Measurements from ENCODE around the gene IFT122. TPM values are rescaled to one million over a fixed set of nuclear protein-coding genes. Genes with fewer than 3 reads are reported as not detected.

Gene IFT122
- total RNA-seq, 1 donor from 2014 or later, result 17.7 TPM

DNA sequence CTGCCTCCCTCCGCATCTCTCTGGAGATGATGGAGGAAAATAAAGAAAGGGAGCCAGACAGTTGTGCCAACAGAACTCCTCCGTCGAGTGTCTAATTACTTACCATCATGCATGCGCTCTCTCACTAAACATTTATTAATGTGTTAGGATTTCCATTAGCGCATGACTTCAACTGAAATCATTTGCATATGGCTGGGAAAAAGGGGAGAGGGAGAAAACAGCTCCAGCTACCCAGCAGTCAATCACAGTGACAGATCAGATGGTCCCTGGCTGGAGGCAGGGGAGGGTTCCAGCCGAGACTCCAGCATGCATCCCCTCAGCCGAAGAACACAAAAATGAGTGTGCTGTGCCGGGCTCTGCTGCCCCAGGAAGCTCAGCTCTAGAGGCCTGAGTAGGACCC, 81.6 kb downstream of the IFT122 start:
- H3K9me3 Mint-ChIP-seq (ENCODE audit: unreplicated experiment), result peaks cover 2% of the 10 kb centered on the region
- H3K27ac Mint-ChIP-seq (ENCODE audit: unreplicated experiment), result no peak overlapping the region
- no peak for TF ChIP-seq EZH2 (IDR thresholded peaks at IDR 0.05; ENCODE audit: insufficient read depth, low read length)
- TF ChIP-seq CTCF (IDR thresholded peaks at IDR 0.05; ENCODE audit: insufficient read depth, low read depth, low read length), result no peak
- no peak overlapping the region for H3K4me3 Mint-ChIP-seq (ENCODE audit: unreplicated experiment)
- DNase-seq (ENCODE audit: low read depth) (no peak), FAIRE-seq (no peak)
- peaks cover 6% of the 10 kb centered on the region for H3K36me3 Mint-ChIP-seq (ENCODE audit: low read depth, unreplicated experiment)
- Histone ChIP-seq H3K36me3 (ENCODE audit: insufficient read depth, low read length) (no peaks in the 10 kb centered on the region), H3K4me3 (ENCODE audit: insufficient read depth, low read depth, low read length) (no peak overlapping the region), H3K9me3 (ENCODE audit: insufficient read depth, low read depth, low read length) (no peaks in the 10 kb centered on the region), H3K4me2 (ENCODE audit: low read length) (no peak overlapping the region), H3K27ac (ENCODE audit: low read depth, low read length) (no peak overlapping the region), H2AFZ (ENCODE audit: low read depth, low read length) (no peak overlapping the region), H3K9ac (ENCODE audit: low read length) (no peak overlapping the region), H3K27me3 (ENCODE audit: insufficient read depth, low read length) (no peaks in the 10 kb centered on the region), H3K4me1 (ENCODE audit: insufficient read depth, low read length) (no peaks in the 10 kb centered on the region), H4K20me1 (ENCODE audit: insufficient read depth, low read length) (no peaks in the 10 kb centered on the region), H3K79me2 (ENCODE audit: insufficient read depth, low read length) (no peaks in the 10 kb centered on the region)
- no peaks in the 10 kb centered on the region for H3K4me1 Mint-ChIP-seq (ENCODE audit: low read depth, unreplicated experiment)
- H3K27me3 Mint-ChIP-seq (ENCODE audit: low read depth, unreplicated experiment), result peaks cover 22% of the 10 kb centered on the region

DNA sequence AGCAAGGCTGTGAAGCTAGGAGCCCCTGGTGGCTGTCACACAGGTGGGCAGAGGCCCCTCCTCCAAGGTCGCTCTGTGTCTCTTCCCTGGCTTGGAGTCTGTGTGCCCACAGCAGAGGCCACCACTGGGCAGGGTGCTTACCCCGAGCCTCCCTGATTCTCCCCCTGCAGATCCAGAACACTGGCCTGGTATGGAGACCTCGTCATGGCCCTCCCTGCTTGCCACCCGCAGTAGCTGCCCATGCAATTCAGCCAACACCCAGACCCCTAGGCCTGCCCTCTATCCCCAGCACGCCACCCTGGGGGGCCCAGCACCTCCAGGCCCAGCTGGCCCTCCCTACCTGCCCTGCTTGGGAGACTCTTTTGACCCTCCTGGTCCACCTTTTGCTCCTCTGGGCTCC, 82.9 kb downstream of the IFT122 start:
- Mint-ChIP-seq H3K4me3 (ENCODE audit: unreplicated experiment) (no peak overlapping the region), H3K9me3 (ENCODE audit: unreplicated experiment) (no peaks in the 10 kb centered on the region), H3K27me3 (ENCODE audit: low read depth, unreplicated experiment) (peaks cover 24% of the 10 kb centered on the region), H3K27ac (ENCODE audit: unreplicated experiment) (no peak overlapping the region), H3K36me3 (ENCODE audit: low read depth, unreplicated experiment) (peaks cover 6% of the 10 kb centered on the region), H3K4me1 (ENCODE audit: low read depth, unreplicated experiment) (no peaks in the 10 kb centered on the region)
- H4K20me1 ChIP-seq (ENCODE audit: insufficient read depth, low read length), result no peaks in the 10 kb centered on the region
- TF ChIP-seq CTCF (IDR thresholded peaks at IDR 0.05; ENCODE audit: insufficient read depth, low read depth, low read length), result no peak
- DNase-seq (ENCODE audit: low read depth) (no peak), FAIRE-seq (no peak)
- H3K79me2 ChIP-seq (ENCODE audit: insufficient read depth, low read length), result no peaks in the 10 kb centered on the region
- H3K27ac ChIP-seq (ENCODE audit: low read depth, low read length), result no peak overlapping the region
- no peaks in the 10 kb centered on the region for H3K36me3 ChIP-seq (ENCODE audit: insufficient read depth, low read length)
- no peaks in the 10 kb centered on the region for H3K9me3 ChIP-seq (ENCODE audit: insufficient read depth, low read depth, low read length)
- H3K9ac ChIP-seq (ENCODE audit: low read length), result no peak overlapping the region
- H3K4me1 ChIP-seq (ENCODE audit: insufficient read depth, low read length), result no peaks in the 10 kb centered on the region
- no peak overlapping the region for H3K4me2 ChIP-seq (ENCODE audit: low read length)
- H2AFZ ChIP-seq (ENCODE audit: low read depth, low read length), result no peak overlapping the region
- H3K27me3 ChIP-seq (ENCODE audit: insufficient read depth, low read length), result no peaks in the 10 kb centered on the region
- H3K4me3 ChIP-seq (ENCODE audit: insufficient read depth, low read depth, low read length), result no peak overlapping the region

GRCh38 chr3:129524081-129524480, 84.1 kb downstream of the IFT122 start:
- Histone ChIP-seq H3K9me3 (ENCODE audit: insufficient read depth, low read depth, low read length) (no peaks in the 10 kb centered on the region), H3K9ac (ENCODE audit: low read length) (no peak overlapping the region), H3K4me2 (ENCODE audit: low read length) (no peak overlapping the region), H3K27ac (ENCODE audit: low read depth, low read length) (no peak overlapping the region), H3K36me3 (ENCODE audit: insufficient read depth, low read length) (no peaks in the 10 kb centered on the region), H4K20me1 (ENCODE audit: insufficient read depth, low read length) (no peaks in the 10 kb centered on the region), H2AFZ (ENCODE audit: low read depth, low read length) (no peak overlapping the region), H3K4me1 (ENCODE audit: insufficient read depth, low read length) (no peaks in the 10 kb centered on the region), H3K27me3 (ENCODE audit: insufficient read depth, low read length) (no peaks in the 10 kb centered on the region), H3K79me2 (ENCODE audit: insufficient read depth, low read length) (no peaks in the 10 kb centered on the region), H3K4me3 (ENCODE audit: insufficient read depth, low read depth, low read length) (no peak overlapping the region)
- H3K4me3 Mint-ChIP-seq (ENCODE audit: unreplicated experiment), result no peak overlapping the region
- TF ChIP-seq CTCF (IDR thresholded peaks at IDR 0.05; ENCODE audit: insufficient read depth, low read depth, low read length), result no peak
- TF ChIP-seq EZH2 (IDR thresholded peaks at IDR 0.05; ENCODE audit: insufficient read depth, low read length), result no peak
- H3K36me3 Mint-ChIP-seq (ENCODE audit: low read depth, unreplicated experiment), result peaks cover 6% of the 10 kb centered on the region
- no peak overlapping the region for H3K27ac Mint-ChIP-seq (ENCODE audit: unreplicated experiment)
- H3K4me1 Mint-ChIP-seq (ENCODE audit: low read depth, unreplicated experiment), result no peaks in the 10 kb centered on the region
- DNase-seq (ENCODE audit: low read depth) (no peak), FAIRE-seq (no peak)
- peaks cover 25% of the 10 kb centered on the region for H3K27me3 Mint-ChIP-seq (ENCODE audit: low read depth, unreplicated experiment)
- no peaks in the 10 kb centered on the region for H3K9me3 Mint-ChIP-seq (ENCODE audit: unreplicated experiment)
